Pons (tissue), 1 donor: ENCODE results near the gene RASSF1.

Experiments used
- DNase-seq: peaks from one replicate; pipeline ENCODE4 v3.0.0-alpha.2; 2016; ENCODE audit warnings: low spot score

RASSF1 gene, protein sequence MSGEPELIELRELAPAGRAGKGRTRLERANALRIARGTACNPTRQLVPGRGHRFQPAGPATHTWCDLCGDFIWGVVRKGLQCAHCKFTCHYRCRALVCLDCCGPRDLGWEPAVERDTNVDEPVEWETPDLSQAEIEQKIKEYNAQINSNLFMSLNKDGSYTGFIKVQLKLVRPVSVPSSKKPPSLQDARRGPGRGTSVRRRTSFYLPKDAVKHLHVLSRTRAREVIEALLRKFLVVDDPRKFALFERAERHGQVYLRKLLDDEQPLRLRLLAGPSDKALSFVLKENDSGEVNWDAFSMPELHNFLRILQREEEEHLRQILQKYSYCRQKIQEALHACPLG

DNA sequence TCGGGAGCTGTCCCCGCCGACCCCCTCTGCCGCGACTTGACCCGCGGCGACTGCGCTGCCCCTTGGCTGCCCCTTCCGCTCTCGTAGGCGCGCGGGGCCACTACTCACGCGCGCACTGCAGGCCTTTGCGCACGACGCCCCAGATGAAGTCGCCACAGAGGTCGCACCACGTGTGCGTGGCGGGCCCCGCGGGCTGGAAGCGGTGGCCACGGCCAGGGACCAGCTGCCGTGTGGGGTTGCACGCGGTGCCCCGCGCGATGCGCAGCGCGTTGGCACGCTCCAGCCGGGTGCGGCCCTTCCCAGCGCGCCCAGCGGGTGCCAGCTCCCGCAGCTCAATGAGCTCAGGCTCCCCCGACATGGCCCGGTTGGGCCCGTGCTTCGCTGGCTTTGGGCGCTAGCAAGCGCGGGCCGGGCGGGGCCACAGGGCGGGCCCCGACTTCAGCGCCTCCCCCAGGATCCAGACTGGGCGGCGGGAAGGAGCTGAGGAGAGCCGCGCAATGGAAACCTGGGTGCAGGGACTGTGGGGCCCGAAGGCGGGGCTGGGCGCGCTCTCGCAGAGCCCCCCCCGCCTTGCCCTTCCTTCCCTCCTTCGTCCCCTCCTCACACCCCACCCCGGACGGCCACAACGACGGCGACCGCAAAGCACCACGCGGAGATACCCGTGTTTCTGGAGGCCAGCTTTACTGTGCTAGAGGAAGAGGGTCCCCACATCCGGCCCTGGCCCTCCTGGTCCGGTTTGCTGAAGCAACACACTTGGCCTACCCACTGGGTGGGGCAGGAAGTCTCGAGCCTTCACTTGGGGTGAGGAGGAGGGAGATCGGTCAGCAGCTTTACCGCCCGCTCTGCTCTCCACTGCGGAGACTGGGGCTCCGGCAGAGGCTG is at the start of gene RASSF1:
TSS of gene RASSF1 (minus strand) at position 389 of the 882 bp plus-strand sequence. CDS start at position 358, 31 bp downstream.
- DNase-seq, result no peak

DNA sequence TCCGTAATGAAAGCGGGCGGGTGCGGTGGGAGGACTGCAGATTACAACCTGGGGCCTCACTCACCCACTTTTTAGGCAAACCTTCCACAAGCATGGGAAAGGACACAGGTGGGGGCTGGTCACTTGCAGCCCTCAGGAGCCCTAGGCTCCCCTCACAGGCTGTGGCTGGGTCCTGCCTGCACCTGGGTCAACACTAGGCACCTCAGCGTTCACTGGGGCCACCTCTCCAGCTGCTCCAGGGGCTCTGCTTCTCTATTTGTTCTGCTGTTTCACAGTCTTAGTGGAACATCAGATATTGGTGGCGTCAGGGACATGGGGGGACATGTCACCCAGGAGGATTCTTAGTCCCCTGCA is 48.8 kb upstream of the RASSF1 start:
- DNase-seq, result no peak

DNA sequence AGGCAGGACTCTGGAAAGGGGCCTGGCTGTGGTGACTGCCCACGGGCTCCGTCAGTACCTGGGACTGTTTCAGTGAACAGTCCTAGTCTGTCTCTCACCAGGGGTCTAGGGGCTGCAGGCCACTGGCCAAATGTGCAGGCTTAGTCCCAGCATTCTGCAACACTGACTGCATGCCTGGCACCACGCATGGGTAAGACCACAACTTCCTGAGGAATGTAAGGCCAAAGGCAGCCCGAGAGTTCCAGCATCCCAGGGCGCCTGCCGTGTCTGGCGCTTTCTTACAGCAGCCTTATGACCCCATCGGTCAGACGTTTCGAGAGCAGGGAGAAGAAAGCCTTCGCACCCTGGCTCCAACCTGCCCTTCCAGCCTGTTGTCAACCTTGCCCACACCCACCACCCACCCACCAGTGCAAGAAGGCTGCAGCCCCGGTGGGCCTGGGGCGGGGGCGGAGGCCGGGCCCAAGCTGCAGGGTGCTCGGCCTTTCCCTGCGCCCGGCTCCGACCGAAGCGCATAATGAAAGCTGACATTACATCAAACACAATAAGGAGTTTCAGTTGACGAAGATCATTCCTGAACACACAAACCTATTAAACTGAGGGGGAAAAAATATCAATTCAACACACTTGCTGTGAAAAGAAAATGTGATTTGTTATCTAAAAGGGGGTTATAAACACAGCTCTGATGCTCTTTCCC is 48.2 kb upstream of the RASSF1 start:
- DNase-seq, result no peak

DNA sequence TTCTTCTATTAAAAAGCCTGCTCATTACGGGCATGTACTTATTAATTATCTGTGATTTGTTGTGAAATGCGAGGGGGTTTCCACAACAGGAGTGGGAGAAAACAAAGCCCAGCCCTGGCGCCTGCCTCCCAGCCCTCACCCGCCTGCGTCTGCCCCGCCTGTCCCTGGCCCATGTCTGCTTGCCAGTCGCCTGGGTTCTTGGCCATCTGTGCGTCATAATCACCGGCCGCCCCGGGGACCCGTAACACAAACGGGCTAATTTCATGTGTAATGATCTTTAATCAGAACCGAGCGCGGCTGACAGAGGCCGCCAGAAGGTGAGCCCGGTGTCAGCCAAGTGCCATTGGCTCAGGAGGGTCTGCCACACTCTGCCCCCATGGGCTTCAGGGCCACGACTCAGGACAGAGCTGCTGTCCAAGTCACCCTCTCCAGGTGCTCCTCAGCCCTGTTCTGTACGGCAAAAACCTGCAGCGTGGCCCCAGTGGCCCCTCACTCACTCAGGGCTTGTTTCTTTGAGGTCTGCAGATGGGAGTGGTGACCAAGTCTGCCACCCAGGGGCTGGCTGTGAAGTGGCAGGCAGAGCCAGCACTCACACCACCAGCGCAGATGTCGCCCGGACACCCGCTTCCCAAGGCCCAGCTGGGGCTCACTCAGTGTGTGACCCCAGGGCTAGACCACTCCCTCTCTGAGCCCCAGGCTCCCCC is 47.5 kb upstream of the RASSF1 start:
- no peak for DNase-seq

DNA sequence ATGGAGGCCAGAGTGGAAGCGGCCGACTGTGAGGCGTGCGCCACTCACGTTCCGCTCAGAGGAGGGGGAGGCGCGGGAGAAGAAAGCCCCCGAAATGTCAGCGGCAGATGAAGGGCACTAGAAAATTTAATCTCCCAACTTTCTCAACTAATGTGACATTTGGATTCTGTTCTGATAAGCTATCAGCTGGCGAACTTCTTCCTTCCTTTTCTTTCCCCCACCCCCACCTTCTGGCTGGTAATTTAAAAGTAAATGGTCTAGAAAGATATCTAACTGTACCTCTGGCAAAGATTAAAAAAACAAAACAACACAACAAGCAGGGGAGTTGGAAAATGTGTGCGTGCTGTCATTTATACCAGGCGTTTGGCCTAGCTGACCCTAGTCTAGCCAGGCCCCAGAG is 45.1 kb upstream of the RASSF1 start:
- no peak for DNase-seq

DNA sequence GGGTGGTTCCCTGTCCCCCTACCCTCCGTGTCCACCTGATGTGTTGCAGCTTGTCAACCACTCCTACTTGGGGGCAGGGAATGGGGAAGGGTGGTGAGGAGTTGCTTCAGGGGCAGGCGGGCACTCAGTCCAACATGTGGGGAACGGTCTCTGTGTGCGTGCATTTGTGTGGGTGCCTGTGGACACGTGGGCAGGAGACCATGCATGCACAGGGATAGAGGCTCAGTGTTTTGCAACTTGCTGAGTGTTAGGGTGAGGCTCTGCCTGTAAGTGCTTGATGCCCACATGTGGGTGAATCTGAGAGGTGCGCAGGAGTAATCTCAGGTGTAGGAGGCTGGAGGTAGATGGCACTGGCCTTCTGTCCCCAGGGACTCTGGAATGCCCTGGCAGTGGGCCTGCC is 43.1 kb upstream of the RASSF1 start:
- no peak for DNase-seq

DNA sequence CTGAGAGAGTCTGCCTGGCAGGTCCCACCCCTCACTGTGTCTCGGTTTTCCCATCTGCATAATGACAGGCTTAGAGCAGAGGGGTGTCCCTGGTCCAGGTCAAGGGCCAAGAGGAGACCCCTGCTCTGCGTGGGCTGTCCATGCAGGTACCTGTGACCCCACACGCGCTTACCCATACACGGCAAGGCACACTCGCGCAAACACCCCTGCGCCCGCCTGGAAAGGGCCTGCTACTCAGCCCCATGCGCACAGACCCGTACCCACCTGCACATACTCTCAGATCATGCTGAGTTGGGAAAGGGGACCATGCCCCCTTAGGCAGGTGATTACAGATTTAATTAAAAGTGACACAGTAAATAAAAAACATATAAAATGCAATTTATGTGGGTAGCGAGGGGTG is 42.1 kb upstream of the RASSF1 start:
- DNase-seq, result no peak

DNA sequence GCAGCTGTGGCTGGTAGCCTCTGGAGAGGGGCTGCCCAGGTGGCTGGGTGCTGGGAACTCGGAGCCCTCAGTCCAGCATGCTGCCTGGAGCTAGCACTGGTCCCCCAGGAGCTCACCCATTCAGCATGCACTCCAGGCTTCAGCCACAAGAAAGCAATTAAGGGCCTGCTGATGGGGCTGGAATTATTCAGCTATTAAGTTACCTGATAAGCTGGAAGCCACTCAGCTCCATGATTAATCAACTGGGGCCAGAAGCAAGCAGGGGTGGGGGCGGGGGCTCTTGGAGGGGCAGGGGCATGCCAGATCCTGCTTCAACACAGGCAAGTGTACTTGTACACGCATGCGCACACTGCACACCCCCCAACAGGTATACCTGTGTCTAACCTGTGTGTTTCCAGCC is 40.7 kb upstream of the RASSF1 start:
- no peak for DNase-seq

DNA sequence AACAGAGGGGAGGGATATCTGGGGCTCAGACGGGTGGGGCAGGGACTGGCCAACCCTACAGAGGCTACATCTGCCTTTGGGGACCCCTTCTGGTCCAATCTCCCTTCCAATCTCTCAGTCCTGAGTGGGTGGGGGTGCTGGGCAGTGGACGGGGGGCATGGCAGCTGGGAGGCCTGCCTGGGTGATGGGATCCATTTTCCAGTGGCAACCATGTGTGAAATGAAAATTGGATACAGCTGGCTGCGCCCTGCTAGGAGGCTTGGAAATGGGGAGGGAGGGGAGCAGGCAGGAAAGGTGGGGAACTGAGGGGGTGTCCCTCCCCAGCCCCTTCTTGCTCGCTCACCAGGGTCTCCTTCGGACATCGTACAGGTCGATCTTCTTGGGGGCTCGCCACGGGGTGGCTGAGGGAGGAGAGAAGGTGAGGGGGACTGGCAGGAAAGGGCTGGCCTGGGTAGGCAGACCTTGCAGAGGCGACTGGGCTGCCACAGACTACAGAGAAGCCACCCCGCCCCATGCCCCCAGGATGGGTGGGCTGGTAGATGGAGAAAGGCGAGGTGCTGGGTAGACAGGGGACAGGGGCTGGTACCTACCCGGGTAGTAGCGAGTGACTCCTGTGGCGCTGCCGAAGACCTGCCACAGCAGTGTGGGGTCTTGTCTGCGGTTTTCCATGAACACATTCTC is 39.9 kb upstream of the RASSF1 start:
- no peak for DNase-seq

DNA sequence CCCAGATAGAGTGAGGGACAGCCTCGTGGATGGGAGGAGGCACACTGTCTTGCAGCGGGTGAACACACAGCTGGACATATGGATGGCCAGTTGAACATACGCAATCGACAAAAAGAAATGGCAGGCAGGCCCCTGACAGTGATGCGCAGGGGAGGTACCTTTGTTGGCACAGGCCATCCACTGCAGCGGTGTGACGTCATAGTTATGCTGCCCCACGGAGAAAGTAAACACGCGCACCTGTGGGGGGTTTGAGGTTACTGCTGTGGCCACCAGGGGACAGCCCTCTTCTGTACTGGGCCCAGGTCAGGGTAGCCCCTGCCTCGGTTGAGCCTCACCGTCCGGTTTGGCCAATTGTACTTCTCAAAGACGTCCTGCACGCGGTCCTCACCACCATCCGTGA is 38.1 kb upstream of the RASSF1 start:
- no peak for DNase-seq

DNA sequence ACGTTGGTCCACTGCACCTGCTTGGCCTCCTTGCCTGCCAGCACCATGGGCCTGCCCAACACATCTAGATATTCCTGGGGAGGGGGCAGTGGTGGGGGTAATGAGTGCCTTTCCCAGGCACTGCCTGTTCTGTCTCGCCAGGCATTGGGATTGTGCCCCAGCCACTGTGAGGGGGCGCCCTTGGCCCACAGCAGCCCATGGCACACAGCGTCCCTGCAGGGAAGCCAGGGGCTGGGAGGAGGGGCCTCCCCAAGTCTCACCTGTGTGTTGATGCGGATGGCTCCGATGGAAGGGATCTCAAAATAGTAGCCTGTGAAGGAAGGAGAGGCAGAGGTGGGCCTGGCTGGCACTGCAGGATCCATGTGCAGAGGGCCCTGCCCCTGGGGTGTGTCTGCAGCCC is 37.4 kb upstream of the RASSF1 start:
- no peak for DNase-seq

DNA sequence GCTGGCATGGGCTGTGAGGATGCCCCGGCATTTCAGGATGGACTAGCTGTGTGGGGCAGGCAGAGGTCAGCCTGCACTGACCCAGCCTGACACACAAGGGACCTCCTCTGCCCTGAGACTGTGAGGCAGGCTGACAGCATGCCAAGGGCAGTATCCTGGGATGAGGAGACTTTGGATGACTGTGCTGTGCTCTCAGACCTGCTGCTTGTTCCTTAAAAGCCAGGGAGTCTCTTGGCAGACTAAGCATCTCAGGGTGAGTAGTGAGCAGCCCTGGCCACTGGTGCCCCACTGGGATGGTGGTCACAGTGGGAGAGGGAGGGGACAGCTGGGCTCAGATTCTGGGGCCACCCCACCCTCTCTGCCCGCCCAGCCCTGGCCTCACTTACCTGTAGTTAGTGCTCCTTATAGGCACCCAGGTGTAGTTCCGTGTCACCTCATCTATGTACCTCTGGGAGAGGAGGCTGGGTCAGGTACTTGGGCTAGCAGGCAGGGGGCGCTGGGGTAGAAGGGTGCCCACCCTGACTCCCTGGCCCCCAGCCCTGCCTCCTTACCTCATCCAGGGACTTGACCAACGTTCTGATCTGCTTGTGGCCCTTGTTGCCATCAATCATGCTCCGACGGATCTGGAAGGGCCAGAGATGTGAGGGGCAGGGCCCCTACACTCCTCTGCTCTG is 34.8 kb upstream of the RASSF1 start:
- DNase-seq, result no peak

DNA sequence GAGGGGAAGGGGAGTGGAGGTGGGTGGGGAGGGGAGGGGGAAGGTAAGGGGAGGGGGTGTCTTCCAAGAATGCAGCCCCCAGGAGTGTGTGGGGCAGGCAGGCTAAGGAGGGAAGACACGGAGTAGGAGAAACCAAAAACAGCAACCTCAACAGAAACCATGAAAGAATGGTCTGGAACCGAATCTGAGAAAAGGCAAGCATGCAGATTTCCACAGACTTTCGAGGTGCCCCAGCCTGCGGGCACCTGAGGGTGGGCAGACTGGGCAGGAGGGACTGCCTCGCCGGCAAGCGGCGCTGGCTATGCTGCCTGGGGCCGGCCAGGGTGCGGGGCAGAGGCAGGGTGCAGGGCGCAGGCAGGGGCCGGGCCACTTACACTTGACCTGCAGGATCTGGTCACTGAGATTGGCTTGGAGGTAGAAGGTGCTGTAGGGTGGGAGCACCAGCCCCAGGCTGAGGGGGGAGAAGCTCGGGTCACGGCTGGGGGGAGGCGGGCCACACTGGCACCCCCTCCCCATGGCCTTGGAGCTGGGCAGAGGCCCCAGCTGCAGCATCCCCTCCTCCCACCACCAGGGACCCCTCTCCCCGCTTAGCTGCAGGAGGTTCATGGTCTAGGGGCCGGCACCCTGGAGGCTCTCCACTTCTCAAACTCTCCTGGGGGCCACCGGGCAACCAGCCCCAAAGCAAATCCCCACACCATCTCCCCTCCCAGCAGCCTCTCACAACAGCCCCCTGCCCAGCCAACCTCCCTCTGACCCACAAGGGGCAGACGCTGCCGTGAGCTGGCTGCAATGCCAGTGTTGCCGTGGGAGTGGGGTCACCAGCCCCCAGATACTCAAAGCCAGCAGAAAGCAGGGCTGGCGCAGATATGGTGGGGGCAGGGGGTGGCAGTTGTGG is 34.0 kb upstream of the RASSF1 start:
- DNase-seq, result no peak

DNA sequence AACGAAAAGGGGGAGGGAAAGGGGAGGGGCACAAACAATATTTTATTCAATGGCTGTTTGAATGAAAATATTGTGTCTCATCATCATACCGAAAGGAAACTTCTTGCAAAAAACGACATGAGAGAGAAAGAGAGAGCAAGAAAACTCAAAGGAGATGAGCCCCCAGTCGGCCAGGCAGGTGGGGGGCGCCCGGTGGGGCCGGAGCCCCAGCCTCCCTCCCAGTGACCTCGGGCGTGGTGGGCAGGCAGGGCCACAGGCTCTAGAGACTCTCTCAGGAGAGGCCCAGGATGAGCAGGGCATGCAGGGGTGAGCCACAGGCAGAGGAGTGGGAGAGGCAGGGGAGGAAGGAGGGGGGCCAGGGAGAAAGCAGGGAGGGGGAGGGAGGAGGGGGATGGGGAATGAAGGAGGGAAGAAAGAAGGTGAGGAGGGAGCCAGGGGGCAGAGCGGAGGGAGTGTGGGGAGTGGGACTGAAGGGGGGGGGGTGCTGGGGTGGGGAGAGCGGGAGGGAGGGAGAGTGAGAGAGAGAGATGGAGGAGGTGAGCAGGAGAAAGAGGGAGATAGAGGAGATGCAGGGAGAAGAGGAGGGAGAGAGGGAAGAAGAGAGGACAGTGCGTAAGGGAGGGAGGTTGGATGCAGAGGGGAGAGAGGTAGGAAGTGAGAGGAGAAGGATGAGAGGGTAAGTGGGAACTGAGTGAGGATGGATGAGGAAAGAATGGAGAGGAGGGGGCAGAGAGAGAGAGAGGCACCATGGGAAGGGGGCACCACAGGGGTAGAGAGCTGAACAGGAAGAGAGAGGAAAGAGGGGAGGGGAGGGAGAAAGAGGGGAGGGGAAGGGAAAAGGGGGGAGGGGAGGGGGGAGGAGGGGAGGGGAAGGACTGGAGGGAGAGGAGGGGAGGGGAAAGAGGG is 32.8 kb upstream of the RASSF1 start:
- DNase-seq, result no peak

DNA sequence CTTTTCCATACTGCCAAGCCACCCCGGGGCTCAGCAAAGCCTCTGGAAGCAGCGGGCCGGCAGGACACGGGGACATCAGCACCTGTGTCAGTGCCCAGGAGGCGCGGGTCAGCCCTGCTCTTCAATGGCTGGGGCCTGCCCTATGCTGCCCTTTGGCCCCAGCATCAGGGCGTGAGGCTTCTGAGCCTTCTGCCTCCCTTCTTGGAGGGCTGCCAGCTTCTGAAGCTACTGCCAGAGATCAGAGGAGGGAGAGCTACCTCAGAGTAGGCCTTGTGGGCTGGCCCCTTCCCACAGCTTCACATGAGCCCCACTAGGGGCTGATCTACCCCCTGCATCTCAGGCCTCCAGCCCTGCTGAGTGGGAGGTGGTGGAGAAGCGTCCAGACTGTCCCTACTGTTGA is 31.7 kb upstream of the RASSF1 start:
- DNase-seq, result no peak

DNA sequence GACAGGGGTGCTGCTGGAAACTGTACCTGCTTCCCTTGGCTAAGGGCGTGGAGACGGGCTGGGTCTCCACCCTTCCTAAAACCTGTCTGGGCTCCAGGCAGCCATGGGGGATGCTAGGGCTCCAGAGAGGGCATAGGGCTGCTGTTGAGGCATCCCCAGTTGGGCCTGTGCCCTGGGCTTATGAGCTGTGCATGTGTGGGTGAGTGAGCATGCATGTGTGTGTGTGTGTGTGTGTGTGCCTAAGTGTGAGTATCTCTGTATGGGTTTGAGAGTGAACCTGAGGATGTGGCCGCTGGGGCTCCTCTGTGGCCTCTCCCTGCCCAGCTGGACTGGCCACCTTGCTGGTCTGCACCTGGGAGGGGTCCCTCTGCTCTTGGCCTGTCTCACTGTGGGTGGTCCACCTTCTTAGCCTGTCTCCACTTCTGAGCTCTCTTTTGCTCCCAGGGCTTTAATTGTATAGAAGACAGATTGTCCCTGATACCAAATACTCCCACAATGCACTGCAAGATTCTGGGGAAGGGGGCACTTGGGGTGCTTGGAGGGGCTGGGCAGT is 30.6 kb upstream of the RASSF1 start:
- DNase-seq, result no peak

DNA sequence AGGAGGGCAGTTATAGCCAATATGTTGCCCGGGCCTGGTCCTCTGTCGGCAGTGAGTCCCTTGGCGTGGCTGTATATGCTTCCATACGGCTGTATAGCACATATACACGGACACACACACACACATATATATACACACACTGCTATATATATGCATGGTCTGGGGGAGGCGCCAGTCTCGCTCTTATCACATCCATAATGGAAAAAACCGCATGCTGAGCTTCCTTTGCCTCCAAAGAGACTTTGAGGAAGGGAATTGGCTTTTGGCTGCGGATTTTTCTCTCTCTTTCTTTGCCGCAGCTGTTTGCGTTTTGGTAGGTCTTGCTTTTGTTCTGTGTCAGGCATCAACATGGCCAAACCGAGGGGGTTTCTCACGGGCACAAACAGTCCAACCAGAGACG is 30.0 kb upstream of the RASSF1 start:
- no peak for DNase-seq

DNA sequence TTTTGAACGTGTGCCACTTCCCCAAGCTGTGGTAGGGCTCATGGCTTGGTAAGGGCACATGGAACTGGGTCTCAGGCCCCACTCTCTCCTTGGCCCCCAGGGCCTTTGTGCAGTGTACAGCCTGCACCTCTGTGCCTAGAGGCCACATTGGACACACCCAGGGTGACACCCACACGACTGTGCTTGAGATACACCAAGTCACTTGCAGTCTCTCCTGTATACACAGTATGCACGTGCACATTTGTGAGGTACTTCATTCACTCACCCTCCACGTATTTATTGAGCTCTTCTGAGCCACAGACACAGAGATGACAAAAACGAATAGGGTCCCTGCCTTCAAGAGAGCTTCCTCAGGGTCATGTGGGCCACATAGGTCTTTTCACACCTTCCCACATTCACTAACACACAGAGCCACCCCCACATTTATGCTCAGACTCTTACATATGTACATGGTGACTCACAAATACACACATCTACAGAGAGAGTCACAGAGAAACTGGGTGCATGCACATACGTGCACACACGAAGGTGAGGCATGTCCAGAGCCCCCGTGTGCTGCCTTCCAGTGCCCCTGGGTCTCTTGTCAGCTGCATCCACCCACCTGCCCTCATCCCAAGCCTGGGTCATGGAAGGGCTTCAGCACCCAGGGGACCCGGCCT is 28.5 kb upstream of the RASSF1 start:
- DNase-seq, result no peak
